HG03558 (cell line): ENCODE measurements around the gene F2RL3.
"Not testable (repeated sequence)": the region's sequence is repeated elsewhere in the genome, so short reads cannot be mapped to it uniquely, and the experiment has no call there.

Experiments
- ATAC-seq: cut with Tn5 transposase; IDR thresholded peaks from one replicate; pipeline ENCODE4 v1.9.1; 2021; ENCODE audit warnings: moderate number of reproducible peaks; ENCODE audit not compliant: unreplicated experiment; ENCODE audit errors: extremely low read depth

F2RL3 gene

GRCh38 chr19:16874250-16874977 is 14.4 kb upstream of the F2RL3 start:
- no peak for ATAC-seq

- ATAC-seq: not testable (repeated sequence)
These were observed 13.9 kb upstream of the F2RL3 start for GRCh38 chr19:16874978-16875299.

- no peak for ATAC-seq
These were observed 12.9 kb upstream of the F2RL3 start for GRCh38 chr19:16875584-16876555.

- ATAC-seq: no peak
These were observed 11.9 kb upstream of the F2RL3 start for GRCh38 chr19:16876904-16877361.

- ATAC-seq: no peak
These were observed 11.2 kb upstream of the F2RL3 start for GRCh38 chr19:16877581-16877980.

GRCh38 chr19:16878181-16878965 is 10.4 kb upstream of the F2RL3 start:
- no peak for ATAC-seq

GRCh38 chr19:16880884-16881554 is 7.8 kb upstream of the F2RL3 start:
- ATAC-seq: no peak

GRCh38 chr19:16882146-16882545 is 6.7 kb upstream of the F2RL3 start:
- ATAC-seq: no peak

GRCh38 chr19:16883522-16883921 is 5.3 kb upstream of the F2RL3 start:
- no peak for ATAC-seq

GRCh38 chr19:16885166-16885565 is 3.6 kb upstream of the F2RL3 start:
- ATAC-seq: no peak

GRCh38 chr19:16886305-16886880 is 2.4 kb upstream of the F2RL3 start:
- no peak for ATAC-seq

- no peak for ATAC-seq
These were observed 1.2 kb upstream of the F2RL3 start for GRCh38 chr19:16887353-16888265.

- ATAC-seq: no peak
These were observed 625 bp downstream of the F2RL3 start for GRCh38 chr19:16889366-16889882.

GRCh38 chr19:16889883-16890460 is 1.2 kb downstream of the F2RL3 start:
- ATAC-seq: no peak

GRCh38 chr19:16890461-16891184 is 1.8 kb downstream of the F2RL3 start:
- ATAC-seq: no peak

- ATAC-seq: no peak
These were observed 3.0 kb downstream of the F2RL3 start for GRCh38 chr19:16891696-16892382.

GRCh38 chr19:16892436-16892835 is 3.6 kb downstream of the F2RL3 start:
- no peak for ATAC-seq
